K562 (cell line): ENCODE results near the gene NFATC1. TPM values are rescaled to one million over a fixed set of nuclear protein-coding genes. Genes with fewer than 3 reads are reported as not detected.

ENCODE experiments used
- DEAF1 ChIP-seq: fragments of 450-650 bp; formaldehyde crosslinking; IDR thresholded peaks from 2 replicates; pipeline ENCODE4 v1.4.0; 2020; ENCODE audit warnings: mild to moderate bottlenecking, moderate library complexity
- HNRNPK ChIP-seq: fragments of 200-400 bp; formaldehyde crosslinking; IDR thresholded peaks from one replicate; pipeline ENCODE4 v1.6.1; 2018; ENCODE audit warnings: mild to moderate bottlenecking, low read depth, low read length; ENCODE audit not compliant: poor library complexity, severe bottlenecking
- PHB ChIP-seq: fragments of 250-450 bp; sonication (Bioruptor Pico); IDR thresholded peaks from 2 replicates; pipeline ENCODE4 v1.5.0; 2021
- POLR2B ChIP-seq: fragments of 450-650 bp; IDR thresholded peaks from 2 replicates; pipeline ENCODE4 v1.6.1; 2018; ENCODE audit warnings: low read depth; ENCODE audit not compliant: partially characterized antibody
- PTBP1 ChIP-seq: fragments of 200-400 bp; formaldehyde crosslinking; IDR thresholded peaks from 2 replicates; pipeline ENCODE4 v1.6.1; 2017; ENCODE audit warnings: low read depth, low read length
- PYGO2 ChIP-seq: fragments of 450-650 bp; IDR thresholded peaks from 2 replicates; pipeline ENCODE4 v1.6.1; 2016; ENCODE audit warnings: mild to moderate bottlenecking, missing genetic modification characterization, moderate library complexity, missing compliant biosample characterization
- SMARCA5 ChIP-seq: fragments of 450-650 bp; IDR thresholded peaks from 2 replicates; pipeline ENCODE4 v1.6.1; 2016
- STAG1 ChIP-seq: sonication (generic); formaldehyde crosslinking; IDR thresholded peaks from 2 replicates; pipeline ENCODE4 v1.5.0; 2020; ENCODE audit warnings: missing genetic modification reagents, borderline replicate concordance
- TBP ChIP-seq: optimal IDR thresholded peaks from 2 replicates; pipeline ENCODE3; 2011; ENCODE audit warnings: low read depth, low read length, improper control_type of control experiment
- TEAD2 ChIP-seq: fragments of 450-650 bp; IDR thresholded peaks from 2 replicates; pipeline ENCODE4 v1.6.1; 2016; ENCODE audit warnings: missing genetic modification characterization, control low read depth, missing compliant biosample characterization
- ZNF431 ChIP-seq: sonication (generic); formaldehyde crosslinking; IDR thresholded peaks from 2 replicates; pipeline ENCODE4 v1.8.0; 2022; ENCODE audit warnings: mild to moderate bottlenecking, missing genetic modification reagents
- polyA plus RNA-seq, 8 experiments: library from polyadenylated mRNA; depleted of rRNA in 4 of 8; stranded (reverse) in 5 of 8; unstranded in 3 of 8; fragments of >200 nt; fragmentation: Nextera tagmentation in 2 of 8; fragmentation: Illumina TruSeq in 1 of 8; extraction: Ambion mirVana in 2 of 8; extraction: Trizol in 1 of 8; gene quantifications; 2 replicates each; pipeline versions ENCODE4 v1.2.1 to v1.2.3, GENCODE V29; 2011 to 2014; ENCODE audit warnings: inconsistent platforms in 1 of 8, missing spikeins in 1 of 8
- total RNA-seq, 7 experiments: library from RNA; depleted of rRNA in 6 of 7; stranded (reverse); fragments of >200 nt in 6 of 7; fragmentation: Illumina TruSeq in 2 of 7; extraction: Trizol in 2 of 7; gene quantifications; 2 replicates each; pipeline versions ENCODE4 v1.2.1 to v1.2.3, GENCODE V29; 2011 to 2021; ENCODE audit warnings: low replicate concordance in 1 of 7
- TF ChIP-seq, protein P1 (sequence below), 2 experiments: fragments of 450-650 bp; IDR thresholded peaks; 2 replicates each; pipeline ENCODE4 v1.6.1; 2016; ENCODE audit warnings: mild to moderate bottlenecking in 2 of 2, borderline replicate concordance in 1 of 2, low read depth in 1 of 2, moderate library complexity in 1 of 2

Gene NFATC1
- total and polyA plus RNA-seq, 9 of the 15 experiments (the other 6 are each of a cell fraction or from before 2014, with no cell fraction given) = 1.1 to 16.4 (median 2.5) TPM

GRCh38 chr18:79395761-79396404 is at the start of gene NFATC1 (continued):
- TF ChIP-seq, protein P1, sequence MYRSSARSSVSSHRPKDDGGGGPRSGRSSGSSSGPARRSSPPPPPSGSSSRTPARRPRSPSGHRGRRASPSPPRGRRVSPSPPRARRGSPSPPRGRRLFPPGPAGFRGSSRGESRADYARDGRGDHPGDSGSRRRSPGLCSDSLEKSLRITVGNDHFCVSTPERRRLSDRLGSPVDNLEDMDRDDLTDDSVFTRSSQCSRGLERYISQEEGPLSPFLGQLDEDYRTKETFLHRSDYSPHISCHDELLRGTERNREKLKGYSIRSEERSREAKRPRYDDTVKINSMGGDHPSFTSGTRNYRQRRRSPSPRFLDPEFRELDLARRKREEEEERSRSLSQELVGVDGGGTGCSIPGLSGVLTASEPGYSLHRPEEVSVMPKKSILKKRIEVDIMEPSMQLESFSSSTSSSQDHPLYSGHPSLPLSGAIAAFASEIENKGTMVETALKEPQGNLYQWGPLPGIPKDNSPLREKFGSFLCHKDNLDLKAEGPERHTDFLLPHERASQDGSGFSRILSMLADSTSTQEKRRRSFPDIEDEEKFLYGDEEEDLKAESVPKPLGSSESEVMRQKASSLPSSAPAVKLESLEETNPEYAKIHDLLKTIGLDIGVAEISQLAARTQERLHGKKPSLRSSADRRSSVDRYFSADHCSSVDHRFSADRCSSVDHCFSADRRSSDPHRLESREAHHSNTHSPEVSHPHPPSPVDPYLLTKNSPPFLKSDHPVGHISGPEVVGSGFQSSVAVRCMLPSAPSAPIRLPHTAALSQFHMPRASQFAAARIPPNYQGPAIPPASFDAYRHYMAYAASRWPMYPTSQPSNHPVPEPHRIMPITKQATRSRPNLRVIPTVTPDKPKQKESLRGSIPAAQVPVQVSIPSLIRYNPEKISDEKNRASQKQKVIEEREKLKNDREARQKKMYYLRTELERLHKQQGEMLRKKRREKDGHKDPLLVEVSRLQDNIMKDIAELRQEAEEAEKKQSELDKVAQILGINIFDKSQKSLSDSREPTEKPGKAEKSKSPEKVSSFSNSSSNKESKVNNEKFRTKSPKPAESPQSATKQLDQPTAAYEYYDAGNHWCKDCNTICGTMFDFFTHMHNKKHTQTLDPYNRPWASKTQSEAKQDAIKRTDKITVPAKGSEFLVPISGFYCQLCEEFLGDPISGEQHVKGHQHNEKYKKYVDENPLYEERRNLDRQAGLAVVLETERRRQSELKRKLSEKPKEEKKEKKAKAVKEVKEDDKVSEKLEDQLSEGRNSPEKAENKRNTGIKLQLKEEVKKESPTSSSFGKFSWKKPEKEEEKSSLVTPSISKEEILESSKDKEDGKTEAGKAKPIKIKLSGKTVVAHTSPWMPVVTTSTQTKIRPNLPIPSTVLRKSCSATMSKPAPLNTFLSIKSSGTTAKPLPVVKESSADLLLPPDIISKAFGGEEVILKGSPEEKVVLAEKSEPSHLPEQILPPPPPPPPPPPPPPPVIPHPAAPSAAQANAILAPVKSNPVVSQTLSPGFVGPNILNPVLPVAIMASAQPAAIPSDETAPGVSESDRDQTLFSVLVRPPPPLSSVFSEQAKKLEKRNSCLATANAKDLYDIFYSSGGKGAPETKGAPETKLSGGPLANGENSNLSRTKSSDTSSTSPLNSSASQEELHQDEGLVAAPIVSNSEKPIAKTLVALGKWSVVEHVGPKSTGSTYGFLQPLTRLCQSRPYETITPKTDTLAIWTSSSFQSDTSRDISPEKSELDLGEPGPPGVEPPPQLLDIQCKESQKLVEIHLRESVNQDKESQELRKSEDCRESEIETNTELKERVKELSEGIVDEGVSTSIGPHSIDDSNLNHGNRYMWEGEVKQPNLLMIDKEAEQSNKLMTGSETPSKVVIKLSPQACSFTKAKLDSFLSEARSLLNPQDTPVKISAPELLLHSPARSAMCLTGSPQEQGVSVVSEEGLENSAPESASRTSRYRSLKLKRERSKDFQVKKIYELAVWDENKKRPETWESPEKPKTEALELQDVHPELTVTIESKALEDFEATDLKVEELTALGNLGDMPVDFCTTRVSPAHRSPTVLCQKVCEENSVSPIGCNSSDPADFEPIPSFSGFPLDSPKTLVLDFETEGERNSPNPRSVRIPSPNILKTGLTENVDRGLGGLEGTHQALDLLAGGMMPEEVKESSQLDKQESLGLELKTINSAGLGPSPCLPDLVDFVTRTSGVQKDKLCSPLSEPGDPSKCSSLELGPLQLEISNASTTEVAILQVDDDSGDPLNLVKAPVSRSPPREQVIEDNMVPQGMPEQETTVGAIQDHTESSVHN (IDR thresholded peaks at IDR 0.05; ENCODE audit: borderline replicate concordance in 1 of 2, low read depth in 1 of 2) = no peak
- TF ChIP-seq POLR2B = no peak
- no peak for TF ChIP-seq PYGO2 (tag)
- no peak for TF ChIP-seq SMARCA5
- peak; percentile 70 for TF ChIP-seq TBP
- no peak for TF ChIP-seq ZNF431 (CRISPR knock-in tag)
- no peak for TF ChIP-seq HNRNPK
- TF ChIP-seq PTBP1 = no peak
- TF ChIP-seq TEAD2 (tag) = no peak
- TF ChIP-seq DEAF1 (CRISPR knock-in tag) = no peak
- TF ChIP-seq STAG1 (CRISPR knock-in tag) = no peak
- TF ChIP-seq PHB (CRISPR knock-in tag) = no peak
